HUES48 (cell line): Measurements from ENCODE around the gene CCK.

ENCODE experiments used
- H3K27ac ChIP-seq: one replicate; pipeline ENCODE4 v1.7.0; 2013; ENCODE audit warnings: low read depth, low read length, inconsistent platforms
- H3K27me3 ChIP-seq: 2 replicates; pipeline ENCODE4 v1.6.1; 2013; ENCODE audit warnings: mild to moderate bottlenecking, low read length; ENCODE audit not compliant: control insufficient read depth, insufficient read depth
- H3K36me3 ChIP-seq: 2 replicates; pipeline ENCODE4 v1.6.1; 2013; ENCODE audit warnings: low read length; ENCODE audit not compliant: control insufficient read depth, insufficient read depth
- H3K4me1 ChIP-seq: 2 replicates; pipeline ENCODE4 v1.6.1; 2013; ENCODE audit warnings: mild to moderate bottlenecking, low read length; ENCODE audit not compliant: control insufficient read depth, insufficient read depth
- H3K4me3 ChIP-seq: 2 replicates; pipeline ENCODE4 v1.5.1; 2013; ENCODE audit warnings: mild to moderate bottlenecking, low read depth, low read length
- H3K9ac ChIP-seq: 2 replicates; pipeline ENCODE4 v1.6.1; 2013; ENCODE audit warnings: mild to moderate bottlenecking, low read depth, low read length, moderate library complexity
- H3K9me3 ChIP-seq: 2 replicates; pipeline ENCODE4 v1.6.1; 2013; ENCODE audit warnings: low read length; ENCODE audit not compliant: control insufficient read depth, insufficient read depth

CCK gene

GRCh38 chr3:42266085-42266484 lies at the start of gene CCK:
Gene CCK (minus strand): TSS chr3:42266185. CDS start chr3:42263630, 2,555 bp downstream.
- no peak within 1 kb of the TSS for H3K4me3 ChIP-seq
- no peaks in the 10 kb centered on the region for H3K36me3 ChIP-seq
- no peak within 1 kb of the TSS for H3K27ac ChIP-seq
- H3K9me3 ChIP-seq = no peaks in the 10 kb centered on the region
- peaks cover 8% of the 10 kb centered on the region for H3K4me1 ChIP-seq
- peaks cover 47% of the 10 kb centered on the region for H3K27me3 ChIP-seq
- no peak within 1 kb of the TSS for H3K9ac ChIP-seq

- Histone ChIP-seq H3K27ac (no peak overlapping the region), H3K4me1 (no peaks in the 10 kb centered on the region), H3K4me3 (no peak overlapping the region), H3K36me3 (no peaks in the 10 kb centered on the region), H3K27me3 (no peaks in the 10 kb centered on the region), H3K9ac (no peak overlapping the region), H3K9me3 (peaks cover 50% of the 10 kb centered on the region)
Observed at GRCh38 chr3:42314411-42314810, 48.4 kb upstream of the CCK start.

- Histone ChIP-seq H3K4me1 (no peaks in the 10 kb centered on the region), H3K9ac (no peak overlapping the region), H3K9me3 (peaks cover 14% of the 10 kb centered on the region), H3K27me3 (no peaks in the 10 kb centered on the region), H3K4me3 (no peak overlapping the region), H3K27ac (no peak overlapping the region), H3K36me3 (no peaks in the 10 kb centered on the region)
Observed at GRCh38 chr3:42308651-42309050, 42.7 kb upstream of the CCK start.

GRCh38 chr3:42306499-42306898 lies 40.5 kb upstream of the CCK start:
- Histone ChIP-seq H3K9ac (no peak overlapping the region), H3K27me3 (no peaks in the 10 kb centered on the region), H3K4me1 (no peaks in the 10 kb centered on the region), H3K36me3 (no peaks in the 10 kb centered on the region), H3K9me3 (peaks cover 6% of the 10 kb centered on the region; the same call in 1 of the 2 replicates), H3K27ac (no peak overlapping the region), H3K4me3 (no peak overlapping the region)

GRCh38 chr3:42302924-42303634 lies 37.1 kb upstream of the CCK start:
- Histone ChIP-seq H3K36me3 (no peaks in the 10 kb centered on the region), H3K27ac (no peak overlapping the region), H3K4me3 (no peak overlapping the region), H3K4me1 (no peaks in the 10 kb centered on the region), H3K27me3 (no peaks in the 10 kb centered on the region), H3K9ac (no peak overlapping the region), H3K9me3 (no peaks in the 10 kb centered on the region)

- H3K4me3 ChIP-seq = no peak overlapping the region
- no peaks in the 10 kb centered on the region for H3K27me3 ChIP-seq
- H3K27ac ChIP-seq = no peak overlapping the region
- H3K9me3 ChIP-seq = no peaks in the 10 kb centered on the region
- H3K4me1 ChIP-seq = no peaks in the 10 kb centered on the region
- no peak overlapping the region for H3K9ac ChIP-seq
- H3K36me3 ChIP-seq = no peaks in the 10 kb centered on the region
Observed at GRCh38 chr3:42301446-42302175, 35.6 kb upstream of the CCK start.

- Histone ChIP-seq H3K4me3 (no peak overlapping the region), H3K27me3 (no peaks in the 10 kb centered on the region), H3K36me3 (no peaks in the 10 kb centered on the region), H3K27ac (no peak overlapping the region), H3K4me1 (no peaks in the 10 kb centered on the region), H3K9ac (no peak overlapping the region), H3K9me3 (no peaks in the 10 kb centered on the region)
Observed at GRCh38 chr3:42300778-42301177, 34.8 kb upstream of the CCK start.

GRCh38 chr3:42300013-42300412 lies 34.0 kb upstream of the CCK start:
- no peaks in the 10 kb centered on the region for H3K4me1 ChIP-seq
- no peaks in the 10 kb centered on the region for H3K27me3 ChIP-seq
- no peak overlapping the region for H3K4me3 ChIP-seq
- no peak overlapping the region for H3K27ac ChIP-seq
- no peaks in the 10 kb centered on the region for H3K36me3 ChIP-seq
- H3K9me3 ChIP-seq = no peaks in the 10 kb centered on the region
- H3K9ac ChIP-seq = no peak overlapping the region

GRCh38 chr3:42298259-42298658 lies 32.3 kb upstream of the CCK start:
- no peak overlapping the region for H3K27ac ChIP-seq
- no peak overlapping the region for H3K9ac ChIP-seq
- H3K4me1 ChIP-seq = no peaks in the 10 kb centered on the region
- H3K27me3 ChIP-seq = no peaks in the 10 kb centered on the region
- no peaks in the 10 kb centered on the region for H3K36me3 ChIP-seq
- H3K9me3 ChIP-seq = no peaks in the 10 kb centered on the region
- no peak overlapping the region for H3K4me3 ChIP-seq

- Histone ChIP-seq H3K4me1 (no peaks in the 10 kb centered on the region), H3K9me3 (peaks cover 12% of the 10 kb centered on the region), H3K27me3 (no peaks in the 10 kb centered on the region), H3K4me3 (no peak overlapping the region), H3K9ac (no peak overlapping the region), H3K36me3 (no peaks in the 10 kb centered on the region), H3K27ac (no peak overlapping the region)
Observed at GRCh38 chr3:42292009-42292408, 26.0 kb upstream of the CCK start.

GRCh38 chr3:42290966-42291714 lies 25.2 kb upstream of the CCK start:
- H3K9me3 ChIP-seq = peaks cover 12% of the 10 kb centered on the region
- no peaks in the 10 kb centered on the region for H3K27me3 ChIP-seq
- H3K27ac ChIP-seq = no peak overlapping the region
- no peak overlapping the region for H3K9ac ChIP-seq
- H3K4me3 ChIP-seq = no peak overlapping the region
- H3K36me3 ChIP-seq = no peaks in the 10 kb centered on the region
- no peaks in the 10 kb centered on the region for H3K4me1 ChIP-seq
